CD4-positive, alpha-beta memory T cell (primary cell): Measurements from ENCODE around the gene STK32C. TPM values are rescaled to one million over a fixed set of nuclear protein-coding genes. Genes with fewer than 3 reads are reported as not detected.
A peak's percentile ranks its signal among the peaks of the same experiment; 100 is the strongest.

Experiments used
- CTCF ChIA-PET: fragments of 350-600 bp; sonication (Branson Sonifier 250); formaldehyde crosslinking; loops from one replicate; lab custom pipeline; 2021; ENCODE audit warnings: inconsistent platforms; ENCODE audit not compliant: partially characterized antibody; lab: Charles Lee
- POLR2A ChIA-PET: fragments of 350-600 bp; sonication (Branson Sonifier 250); formaldehyde crosslinking; loops from one replicate; lab custom pipeline; 2021; ENCODE audit not compliant: partially characterized antibody; lab: Charles Lee
- DNase-seq, 5 donors: peaks; one replicate each; pipeline versions ENCODE4 v3.0.0 to v3.0.0-alpha.2; 2020 to 2022; ENCODE audit warnings: mixed read lengths in 1 of 5
- H3K27ac ChIP-seq: one replicate; pipeline ENCODE4 v1.7.0; 2013; ENCODE audit warnings: low read depth, low read length
- H3K27me3 ChIP-seq: 2 replicates; pipeline ENCODE4 v1.7.0; 2013; ENCODE audit warnings: mild to moderate bottlenecking, low read length, moderate library complexity; ENCODE audit not compliant: insufficient read depth
- H3K36me3 ChIP-seq: 2 replicates; pipeline ENCODE4 v1.7.0; 2013; ENCODE audit warnings: mild to moderate bottlenecking, low read length, moderate library complexity; ENCODE audit not compliant: insufficient read depth
- H3K4me1 ChIP-seq: 2 replicates; pipeline ENCODE4 v1.7.0; 2013; ENCODE audit warnings: mild to moderate bottlenecking, low read length, moderate library complexity; ENCODE audit not compliant: insufficient read depth
- H3K4me3 ChIP-seq, 2 donors: one replicate each; pipeline ENCODE4 v1.7.0; 2013; ENCODE audit warnings: low read length in 2 of 2, mild to moderate bottlenecking in 1 of 2
- H3K9me3 ChIP-seq, 2 donors: one replicate each; pipeline ENCODE4 v1.7.0; 2013; ENCODE audit warnings: low read length in 2 of 2, control low read depth in 1 of 2; ENCODE audit not compliant: control insufficient read depth in 1 of 2
- H3K27ac Mint-ChIP-seq, 7 donors: one replicate each; pipeline ENCODE4 v1.8.0; 2020 to 2021; ENCODE audit warnings: mixed read lengths in 7 of 7, mild to moderate bottlenecking in 6 of 7, inconsistent platforms in 3 of 7, moderate library complexity in 3 of 7
- H3K27me3 Mint-ChIP-seq, 2 donors: one replicate each; pipeline ENCODE4 v1.8.0; 2020 to 2021; ENCODE audit warnings: mixed read lengths in 2 of 2
- H3K36me3 Mint-ChIP-seq, 2 donors: one replicate each; pipeline ENCODE4 v1.8.0; 2020 to 2021; ENCODE audit warnings: mixed read lengths in 2 of 2, inconsistent platforms in 1 of 2, mild to moderate bottlenecking in 1 of 2
- H3K4me1 Mint-ChIP-seq, 4 donors: one replicate each; pipeline ENCODE4 v1.8.0; 2020 to 2021; ENCODE audit warnings: mixed read lengths in 4 of 4, mild to moderate bottlenecking in 1 of 4
- H3K4me3 Mint-ChIP-seq, 8 donors: one replicate each; pipeline ENCODE4 v1.8.0; 2020 to 2021; ENCODE audit warnings: mixed read lengths in 8 of 8, mild to moderate bottlenecking in 7 of 8, moderate library complexity in 6 of 8, inconsistent platforms in 3 of 8
- H3K9me3 Mint-ChIP-seq, 8 donors: one replicate each; pipeline ENCODE4 v1.8.0; 2020 to 2021; ENCODE audit warnings: mixed read lengths in 8 of 8, mild to moderate bottlenecking in 5 of 8, inconsistent platforms in 3 of 8, moderate library complexity in 1 of 8
- intact Hi-C: fragments of 100-400 bp; cut with micrococcal nuclease; formaldehyde crosslinking; loops from one replicate; pipeline ENCODE4 v1.15.1; 2023
- polyA plus RNA-seq, 2 donors: library from polyadenylated mRNA; unstranded; fragments of 300-500 nt; fragmentation: Illumina TruSeq; gene quantifications; one replicate each; pipeline ENCODE4 v1.2.3, GENCODE V29; 2021
- total RNA-seq, 2 experiments: library from RNA; stranded (reverse); gene quantifications; one replicate each; pipeline ENCODE4 v1.2.3, GENCODE V29; 2021

Gene STK32C
- total and polyA plus RNA-seq, 4 experiments from 2014 or later, result 7.5 to 14.7 (median 10.6) TPM

- H3K27me3 ChIP-seq, result no peaks in the 10 kb centered on the region
- peaks cover 11 to 14% of the 10 kb centered on the region in 2 donors for H3K27me3 Mint-ChIP-seq
- intact Hi-C loops, result loop anchor here (1.0 kb wide), 1 partner anchor 9 kb away; no protein-coding TSS in a partner anchor
- no peak overlapping the region for H3K27ac Mint-ChIP-seq
- peaks cover 0 to 2% (median under 1%) of the 10 kb centered on the region in 4 donors for H3K4me1 Mint-ChIP-seq
- DNase-seq, result peak in 1 of 5 donors; percentile 24
- H3K9me3 ChIP-seq, result no peaks in the 10 kb centered on the region
- no peaks in the 10 kb centered on the region for H3K4me1 ChIP-seq
- H3K27ac ChIP-seq, result no peak overlapping the region
- no peaks in the 10 kb centered on the region for H3K36me3 Mint-ChIP-seq
- H3K36me3 ChIP-seq, result no peaks in the 10 kb centered on the region
- H3K4me3 ChIP-seq, result no peak overlapping the region
- ChIA-PET CTCF (no interaction called here), POLR2A (no interaction called here)
- H3K9me3 Mint-ChIP-seq, result no peaks in the 10 kb centered on the region
- H3K4me3 Mint-ChIP-seq, result no peak overlapping the region
Measured at GRCh38 chr10:132193907-132194552, 113.7 kb downstream of the STK32C start.

GRCh38 chr10:132192991-132193665 lies 114.6 kb downstream of the STK32C start:
- ChIA-PET POLR2A (no interaction called here), CTCF (no interaction called here)
- H3K27me3 Mint-ChIP-seq, result peaks cover 20 to 21% of the 10 kb centered on the region in 2 donors
- Histone ChIP-seq H3K4me3 (no peak overlapping the region), H3K36me3 (no peaks in the 10 kb centered on the region), H3K27me3 (peaks cover 2% of the 10 kb centered on the region), H3K4me1 (no peaks in the 10 kb centered on the region), H3K27ac (no peak overlapping the region), H3K9me3 (no peaks in the 10 kb centered on the region)
- intact Hi-C loops, result no loop called here
- H3K27ac Mint-ChIP-seq, result peak overlapping the region in 1 of 7 donors; percentile 19
- H3K36me3 Mint-ChIP-seq, result no peaks in the 10 kb centered on the region
- H3K4me1 Mint-ChIP-seq, result peaks cover 1 to 8% (median 3%) of the 10 kb centered on the region in 4 donors
- no peak for DNase-seq
- no peaks in the 10 kb centered on the region for H3K9me3 Mint-ChIP-seq
- H3K4me3 Mint-ChIP-seq, result no peak overlapping the region

- DNase-seq, result no peak
- CTCF ChIA-PET, result no interaction called here
- H3K27me3 Mint-ChIP-seq, result peaks cover 23 to 25% of the 10 kb centered on the region in 2 donors
- no peaks in the 10 kb centered on the region for H3K36me3 Mint-ChIP-seq
- H3K27ac Mint-ChIP-seq, result peak overlapping the region in 1 of 7 donors; percentile 37
- H3K9me3 Mint-ChIP-seq, result no peaks in the 10 kb centered on the region
- intact Hi-C loops, result no loop called here
- no peak overlapping the region for H3K27ac ChIP-seq
- H3K9me3 ChIP-seq, result no peaks in the 10 kb centered on the region
- H3K4me1 ChIP-seq, result no peaks in the 10 kb centered on the region
- H3K4me1 Mint-ChIP-seq, result peaks cover 1 to 8% (median 3%) of the 10 kb centered on the region in 4 donors
- peaks cover 10% of the 10 kb centered on the region for H3K27me3 ChIP-seq
- POLR2A ChIA-PET, result no interaction called here
- no peak overlapping the region for H3K4me3 Mint-ChIP-seq
- H3K4me3 ChIP-seq, result no peak overlapping the region
- H3K36me3 ChIP-seq, result no peaks in the 10 kb centered on the region
Measured at GRCh38 chr10:132192076-132192975, 115.4 kb downstream of the STK32C start.

- H3K27me3 ChIP-seq, result peaks cover 18% of the 10 kb centered on the region
- no peaks in the 10 kb centered on the region for H3K36me3 ChIP-seq
- ChIA-PET POLR2A (no interaction called here), CTCF (no interaction called here)
- H3K4me1 ChIP-seq, result peaks cover 15% of the 10 kb centered on the region
- peaks cover 25 to 28% of the 10 kb centered on the region in 2 donors for H3K27me3 Mint-ChIP-seq
- H3K4me3 ChIP-seq, result no peak overlapping the region
- peaks cover 0 to under 1% (median 0%) of the 10 kb centered on the region in 8 donors for H3K9me3 Mint-ChIP-seq
- H3K27ac Mint-ChIP-seq, result no peak overlapping the region
- peak overlapping the region in 1 of 8 donors; percentile 22 for H3K4me3 Mint-ChIP-seq
- no peak overlapping the region for H3K27ac ChIP-seq
- H3K9me3 ChIP-seq, result no peaks in the 10 kb centered on the region
- DNase-seq, result no peak
- intact Hi-C loops, result loop anchor here (10.0 kb wide), 1 partner anchor 145 kb away; the partner anchor contains the start of gene LRRC27
- no peaks in the 10 kb centered on the region for H3K36me3 Mint-ChIP-seq
- H3K4me1 Mint-ChIP-seq, result peaks cover 1 to 10% (median 5%) of the 10 kb centered on the region in 4 donors
Measured at GRCh38 chr10:132189810-132190422, 117.8 kb downstream of the STK32C start.

- H3K27me3 Mint-ChIP-seq, result peaks cover 31% of the 10 kb centered on the region in 2 donors
- no peak overlapping the region for H3K4me3 ChIP-seq
- no peak for DNase-seq
- no peaks in the 10 kb centered on the region for H3K36me3 ChIP-seq
- H3K9me3 ChIP-seq, result no peaks in the 10 kb centered on the region
- peaks cover 1 to 13% (median 7%) of the 10 kb centered on the region in 4 donors for H3K4me1 Mint-ChIP-seq
- no peak overlapping the region for H3K27ac ChIP-seq
- peak overlapping the region in 2 of 8 donors; percentile 49 to 64 for H3K4me3 Mint-ChIP-seq
- H3K27ac Mint-ChIP-seq, result peak overlapping the region in 1 of 7 donors; percentile 58
- POLR2A ChIA-PET, result no interaction called here
- CTCF ChIA-PET, result no interaction called here
- H3K4me1 ChIP-seq, result peaks cover 15% of the 10 kb centered on the region
- no peaks in the 10 kb centered on the region for H3K36me3 Mint-ChIP-seq
- H3K27me3 ChIP-seq, result peaks cover 22% of the 10 kb centered on the region
- peaks cover 0 to 3% (median 0%) of the 10 kb centered on the region in 8 donors for H3K9me3 Mint-ChIP-seq
- intact Hi-C loops, result loop anchor here (10.0 kb wide), 1 partner anchor 146 kb away; the partner anchor contains the start of gene LRRC27
Measured at GRCh38 chr10:132189016-132189415, 118.7 kb downstream of the STK32C start.

GRCh38 chr10:132188331-132188730 lies 119.4 kb downstream of the STK32C start:
- no peak for DNase-seq
- Histone ChIP-seq H3K9me3 (no peaks in the 10 kb centered on the region), H3K36me3 (no peaks in the 10 kb centered on the region), H3K4me3 (no peak overlapping the region), H3K27ac (no peak overlapping the region), H3K27me3 (peaks cover 26% of the 10 kb centered on the region), H3K4me1 (peaks cover 15% of the 10 kb centered on the region)
- ChIA-PET POLR2A (no interaction called here), CTCF (no interaction called here)
- Mint-ChIP-seq H3K4me1 (peaks cover 1 to 13% (median 7%) of the 10 kb centered on the region in 4 donors), H3K36me3 (no peaks in the 10 kb centered on the region), H3K9me3 (peaks cover 0 to 3% (median 0%) of the 10 kb centered on the region in 8 donors), H3K27ac (peak overlapping the region in 1 of 7 donors; percentile 58), H3K27me3 (peaks cover 30 to 37% of the 10 kb centered on the region in 2 donors), H3K4me3 (peak overlapping the region in 6 of 8 donors; percentile 36 to 69 (median 48))
- intact Hi-C loops, result loop anchor here (10.0 kb wide), 1 partner anchor 146 kb away; the partner anchor contains the start of gene LRRC27
